Sigmoid colon (tissue), 4 donors: ENCODE results near the gene NAT16.

Source experiments
- CTCF ChIP-seq, 4 experiments: fragments of 450-650 bp in 3 of 4; fragments of 200-600 bp in 1 of 4; IDR thresholded peaks; one replicate each; pipeline ENCODE4 v1.5.1; 2016 to 2019; ENCODE audit warnings: antibody characterized with exemption in 4 of 4, mild to moderate bottlenecking in 3 of 4, moderate library complexity in 2 of 4
- EP300 ChIP-seq, 4 donors: sonication (generic); formaldehyde crosslinking; IDR thresholded peaks; one replicate each; pipeline ENCODE4 v1.6.1; 2017; ENCODE audit warnings: antibody characterized with exemption in 4 of 4
- POLR2AphosphoS5 ChIP-seq, 4 donors: sonication (generic); formaldehyde crosslinking; IDR thresholded peaks; one replicate each; pipeline ENCODE4 v1.6.1; 2017; ENCODE audit warnings: antibody characterized with exemption in 4 of 4

GRCh38 chr7:101151908-101152651 lies 28.0 kb downstream of the NAT16 start:
- TF ChIP-seq CTCF (IDR thresholded peaks at IDR 0.05): no peak
- TF ChIP-seq POLR2AphosphoS5 (IDR thresholded peaks at IDR 0.05): no peak
- TF ChIP-seq EP300 (IDR thresholded peaks at IDR 0.05): no peak
